Activated gamma-delta T cell treated with Interleukin-2 at 50 U/mL for 16 hours (primary cell): ENCODE results near the gene PHPT1.
"Not testable (repeated sequence)": the region's sequence is repeated elsewhere in the genome, so short reads cannot be mapped to it uniquely, and the experiment has no call there.

Source experiments
- DNase-seq: peaks from one replicate; pipeline ENCODE4 v3.0.0-alpha.2; 2020

PHPT1 gene

DNA sequence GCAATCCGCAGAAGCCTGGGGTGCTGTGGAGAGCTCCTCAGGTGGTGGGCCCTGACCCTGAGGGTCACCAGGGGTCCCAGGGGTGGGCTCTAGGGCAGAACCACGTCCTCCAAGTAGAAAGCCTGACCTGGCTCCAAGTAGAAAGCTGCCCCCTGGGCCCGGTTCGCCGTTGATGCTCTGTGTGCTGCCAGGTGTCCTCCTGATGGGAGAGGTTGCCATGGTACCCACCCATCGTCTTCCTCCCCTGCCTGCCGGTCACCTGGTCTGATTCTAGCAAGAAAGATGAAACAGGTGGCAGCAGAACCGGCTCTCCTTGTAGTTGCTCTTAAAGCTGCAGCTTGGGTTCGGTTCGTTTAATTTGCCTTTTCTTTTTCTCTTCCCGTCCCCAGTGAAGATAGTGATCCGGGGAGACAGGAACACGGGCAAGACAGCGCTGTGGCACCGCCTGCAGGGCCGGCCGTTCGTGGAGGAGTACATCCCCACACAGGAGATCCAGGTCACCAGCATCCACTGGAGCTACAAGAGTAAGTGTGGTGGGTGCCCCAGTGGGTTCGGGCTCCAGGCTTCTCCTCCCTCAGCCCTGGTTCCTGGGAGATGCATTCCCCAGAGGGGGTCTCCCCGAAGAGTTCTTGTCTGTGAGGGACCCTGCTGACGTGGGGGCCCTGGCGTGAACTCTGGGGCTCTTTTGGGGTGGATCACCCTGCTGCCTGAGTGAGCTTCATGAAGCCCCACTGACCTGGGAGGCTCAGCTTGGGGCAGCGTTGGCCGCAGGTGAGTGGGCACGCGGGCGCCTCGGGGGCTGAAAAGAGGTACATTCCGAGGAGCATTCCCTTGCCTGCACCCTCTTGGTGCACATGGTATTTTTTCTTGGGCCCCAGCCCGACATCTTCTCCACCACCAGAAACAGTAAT, 25.8 kb upstream of the PHPT1 start:
- no peak for DNase-seq

- DNase-seq, result no peak
These were observed 24.5 kb upstream of the PHPT1 start for GRCh38 chr9:136824496-136825225.

DNA sequence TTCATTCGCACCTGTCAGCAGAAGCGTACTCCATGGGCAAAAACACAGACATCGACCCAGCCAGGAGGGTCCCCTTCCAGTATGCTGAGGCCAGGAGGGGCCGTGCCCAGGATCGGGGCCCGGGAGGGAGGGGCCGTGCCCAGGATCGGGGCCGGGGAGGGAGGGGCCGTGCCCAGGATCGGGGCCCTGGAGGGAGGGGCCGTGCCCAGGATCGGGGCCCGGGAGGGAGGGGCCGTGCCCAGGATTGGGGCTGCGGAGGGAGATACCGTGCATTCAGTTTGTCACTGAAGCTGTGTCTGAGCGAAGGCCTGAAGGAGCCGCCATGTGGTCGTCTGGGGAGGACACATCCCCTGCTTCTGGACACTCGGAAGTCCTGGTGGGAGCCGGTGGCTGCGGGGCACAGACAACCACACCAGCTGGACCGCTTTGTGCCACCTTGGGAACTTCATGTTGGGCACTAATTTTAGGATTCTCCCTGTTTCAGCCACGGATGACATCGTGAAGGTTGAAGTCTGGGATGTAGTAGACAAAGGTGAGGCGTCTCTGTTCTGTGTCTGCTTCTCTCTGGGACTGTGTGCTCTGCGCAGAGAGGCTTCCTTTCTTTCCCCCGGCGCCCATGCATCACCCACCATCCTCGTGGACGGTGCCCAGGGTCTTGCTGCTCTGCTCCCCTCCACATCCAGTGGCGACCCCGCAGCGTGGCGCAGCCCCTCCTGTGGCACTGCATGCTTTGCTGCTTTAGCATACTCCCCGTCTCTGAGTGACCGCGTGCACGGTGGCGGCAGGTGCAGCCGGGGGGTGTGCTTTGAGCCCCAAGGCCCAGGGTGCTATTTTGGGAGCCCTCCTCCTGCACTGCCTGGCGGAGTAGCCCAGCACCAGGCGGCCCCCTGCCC, 23.7 kb upstream of the PHPT1 start:
- DNase-seq, result no peak

DNA sequence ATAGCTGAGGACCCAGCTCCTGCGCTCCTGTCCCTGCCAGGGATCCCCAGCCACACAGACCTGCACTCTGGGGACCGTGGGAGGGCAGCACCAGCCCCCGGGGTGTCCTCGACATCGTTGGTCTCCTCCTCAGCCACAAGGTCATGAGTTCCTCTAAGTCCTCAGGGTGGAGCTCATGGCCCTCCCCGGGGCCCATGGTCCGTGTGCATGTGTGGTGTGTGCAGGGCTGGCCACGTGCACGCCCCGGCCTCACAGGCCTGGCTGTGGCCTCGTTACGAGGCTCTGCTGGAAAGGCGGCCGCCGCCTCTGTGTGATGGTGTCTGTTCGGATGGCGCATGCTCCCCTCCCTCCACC, 23.0 kb upstream of the PHPT1 start:
- no peak for DNase-seq

DNA sequence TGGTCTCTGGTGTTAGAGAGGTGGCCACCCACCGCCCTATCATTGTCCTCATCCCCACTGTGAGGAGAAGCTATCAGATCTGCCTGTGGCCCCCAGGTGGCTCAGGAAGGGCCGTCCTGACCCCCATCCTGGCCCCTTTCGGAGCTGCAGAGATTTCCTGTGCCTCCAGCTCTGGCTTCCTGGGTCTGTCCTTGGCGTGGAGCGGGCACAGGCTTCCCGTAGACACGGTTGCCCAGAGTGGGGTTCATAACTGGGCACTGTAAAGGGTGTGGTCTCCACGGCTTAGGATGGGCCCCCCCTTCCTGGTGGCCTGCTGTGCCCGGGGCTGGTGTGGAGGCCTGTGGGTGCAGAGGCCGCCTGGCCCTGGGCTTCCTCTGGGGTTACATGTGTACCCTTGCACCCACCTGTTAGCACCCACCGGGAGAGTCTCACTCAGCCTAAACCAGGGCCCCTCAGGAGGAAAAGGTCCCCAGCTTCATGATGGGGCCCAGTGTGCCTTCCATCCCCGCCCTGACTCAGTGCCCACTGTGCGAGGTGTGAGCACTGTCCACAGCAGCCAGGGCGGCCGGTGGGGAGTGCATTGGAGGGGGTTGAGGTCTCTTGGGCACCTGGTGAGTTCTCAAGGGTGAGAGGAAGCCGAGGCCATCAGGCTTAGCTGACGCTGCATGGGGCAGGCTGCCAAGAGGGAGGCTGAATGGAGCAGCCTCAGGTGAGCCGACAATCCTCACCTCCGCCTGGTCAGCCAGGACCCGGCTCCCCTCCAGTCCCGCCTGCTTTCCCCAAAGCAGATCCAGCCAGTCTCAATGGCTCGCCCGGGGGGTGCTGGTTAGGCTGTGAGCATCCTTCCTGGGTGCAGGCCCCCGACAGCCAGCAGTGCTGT, 22.3 kb upstream of the PHPT1 start:
- no peak for DNase-seq

- DNase-seq, result no peak
These were observed 21.3 kb upstream of the PHPT1 start for GRCh38 chr9:136827794-136828473.

GRCh38 chr9:136828474-136829140, 20.6 kb upstream of the PHPT1 start:
- DNase-seq, result no peak

GRCh38 chr9:136829412-136829811, 19.8 kb upstream of the PHPT1 start:
- no peak for DNase-seq

DNA sequence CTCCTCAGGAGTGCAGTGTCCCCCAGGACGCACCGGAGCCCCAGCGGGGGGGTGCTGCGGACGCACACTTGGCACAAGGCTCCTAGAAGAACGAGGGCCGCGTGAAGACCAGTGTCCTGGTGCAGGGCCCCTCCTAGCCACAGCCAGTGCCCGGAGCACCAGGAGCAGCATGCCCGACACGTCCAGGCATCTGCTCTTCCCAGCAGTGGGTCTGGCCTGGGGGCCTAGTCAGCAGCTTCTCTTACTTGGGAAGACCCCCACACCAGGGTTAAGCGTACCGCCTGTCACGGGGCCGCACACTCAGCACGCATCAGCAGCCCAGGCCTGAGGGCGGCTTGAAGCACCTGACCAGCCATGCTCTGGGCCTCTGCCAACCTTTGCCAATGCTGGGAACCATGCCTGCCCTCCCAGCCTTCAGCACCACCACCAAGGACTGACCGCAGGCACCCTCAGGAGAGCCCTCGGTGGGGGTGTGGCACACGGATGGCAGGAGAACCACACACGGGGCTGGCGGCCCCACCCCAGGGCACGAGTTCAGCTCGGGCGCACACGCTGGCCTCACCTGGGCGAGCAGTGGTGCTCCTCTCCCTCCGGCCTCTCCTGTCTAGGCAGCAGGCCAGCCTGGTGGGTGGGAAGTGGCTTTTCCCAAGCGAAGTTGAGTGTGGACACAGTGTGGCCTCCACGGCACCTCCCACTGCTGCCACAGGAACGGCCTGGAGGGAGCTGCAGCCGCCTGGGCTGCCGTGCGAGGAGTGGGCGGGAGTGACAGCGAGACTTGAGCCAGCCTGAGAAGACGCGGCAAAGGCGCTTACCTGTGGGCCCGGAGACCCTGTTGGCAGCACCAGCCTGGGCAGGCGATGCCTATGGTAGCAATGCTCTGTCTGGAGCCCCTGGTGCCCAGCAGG, 19.0 kb upstream of the PHPT1 start:
- DNase-seq, result no peak

DNA sequence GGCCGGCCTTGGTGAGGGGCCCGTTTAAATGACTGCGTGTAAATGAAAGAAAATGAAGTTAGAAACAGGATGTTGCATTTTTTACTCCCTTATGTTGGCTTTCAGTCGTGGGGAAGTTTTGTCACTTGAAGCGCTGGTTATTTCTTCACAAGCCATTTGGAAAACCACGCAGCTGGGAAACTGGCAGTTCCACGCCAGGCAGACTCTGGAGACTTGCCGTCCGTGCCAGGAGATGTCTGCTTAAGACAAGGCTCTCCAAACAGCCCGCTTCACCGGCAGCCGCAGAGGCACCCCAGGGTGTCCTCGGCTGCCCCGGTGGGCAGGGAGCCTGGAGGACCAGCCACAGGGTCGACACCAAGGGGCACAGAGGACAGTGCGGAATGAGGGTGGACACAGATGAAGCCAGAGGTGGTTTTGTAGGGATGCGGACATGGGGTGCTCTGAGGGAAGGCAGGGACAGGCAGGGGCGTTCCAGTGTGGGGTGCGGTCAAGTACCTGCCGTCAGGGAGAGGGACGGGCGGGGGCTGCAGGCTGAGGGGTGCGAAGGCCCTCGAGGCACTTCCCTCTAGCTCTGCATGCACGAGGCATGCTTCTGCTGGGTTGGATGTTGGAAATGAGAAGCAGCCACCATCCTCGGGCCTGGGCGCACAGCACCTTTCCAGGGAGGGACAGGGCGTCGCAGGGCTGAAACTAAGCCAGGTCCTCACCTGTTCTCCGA, 18.0 kb upstream of the PHPT1 start:
- no peak for DNase-seq

DNA sequence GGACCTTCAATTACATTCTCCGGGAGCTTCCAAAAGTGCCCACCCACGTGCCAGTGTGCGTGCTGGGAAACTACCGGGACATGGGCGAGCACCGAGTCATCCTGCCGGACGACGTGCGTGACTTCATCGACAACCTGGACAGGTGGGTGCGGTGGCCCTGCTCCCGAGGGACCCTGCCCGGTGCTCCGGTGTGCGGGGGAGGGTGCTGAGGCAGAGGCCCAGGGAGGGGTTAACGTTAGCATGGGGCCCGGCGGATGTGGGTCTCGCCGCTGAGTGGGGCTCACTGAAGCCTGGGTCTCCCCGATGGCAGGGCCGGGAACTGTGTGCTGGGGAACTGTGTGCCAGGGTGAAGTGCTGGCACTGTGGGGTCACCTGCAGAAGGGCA, 17.5 kb upstream of the PHPT1 start:
- no peak for DNase-seq

DNA sequence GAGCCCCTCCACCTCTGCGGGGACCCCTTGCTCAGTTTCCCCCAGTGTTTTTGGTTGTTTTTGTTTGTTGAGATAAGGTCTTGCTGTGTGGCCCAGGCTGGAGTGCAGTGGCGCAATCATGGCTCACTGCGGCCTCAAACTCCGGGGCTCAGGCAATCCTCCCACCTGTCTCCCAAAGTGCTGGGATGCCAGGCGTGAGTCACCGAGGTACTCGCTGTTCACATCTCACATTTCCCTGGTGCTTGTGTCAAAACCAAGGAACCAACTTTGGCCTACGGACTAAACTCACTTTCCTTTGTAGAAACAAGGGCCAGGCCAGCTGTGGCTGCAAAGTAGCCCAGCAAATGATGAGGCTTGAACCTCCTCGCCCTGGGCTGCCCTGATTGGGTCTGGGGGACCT, 16.6 kb upstream of the PHPT1 start:
- no peak for DNase-seq

DNA sequence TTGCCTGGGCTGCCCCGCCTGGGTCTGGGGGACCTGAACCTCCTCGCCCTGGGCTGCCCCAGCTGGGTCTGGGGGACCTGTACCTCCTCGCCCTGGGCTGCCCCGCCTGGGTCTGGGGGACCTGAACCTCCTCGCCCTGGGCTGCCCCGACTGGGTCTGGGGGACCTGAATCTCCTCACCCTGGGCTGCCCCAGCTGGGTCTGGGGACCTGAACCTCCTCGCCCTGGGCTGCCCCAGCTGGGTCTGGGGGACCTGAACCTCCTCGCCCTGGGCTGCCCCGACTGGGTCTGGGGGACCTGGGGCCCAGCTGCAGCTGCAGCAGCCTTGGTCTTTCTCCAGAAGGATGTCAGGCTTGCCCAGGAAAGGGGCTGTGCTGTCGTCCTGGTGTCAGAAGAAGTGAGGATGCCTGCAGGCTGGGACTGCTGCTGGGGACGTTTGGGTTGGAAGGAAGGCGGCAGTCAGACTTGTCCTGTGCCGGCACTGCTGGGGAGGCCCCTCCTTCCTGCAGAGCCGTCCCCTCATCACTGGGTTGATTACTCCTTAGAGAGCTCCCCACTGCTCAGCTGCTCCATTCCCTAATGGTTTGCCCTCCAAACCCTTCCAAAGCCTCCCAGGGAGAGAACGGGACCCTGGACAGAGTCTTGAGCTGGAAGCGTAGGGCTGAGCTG, 15.7 kb upstream of the PHPT1 start:
- not testable (repeated sequence) for DNase-seq

GRCh38 chr9:136835162-136835931, 13.9 kb upstream of the PHPT1 start:
- DNase-seq, result no peak

DNA sequence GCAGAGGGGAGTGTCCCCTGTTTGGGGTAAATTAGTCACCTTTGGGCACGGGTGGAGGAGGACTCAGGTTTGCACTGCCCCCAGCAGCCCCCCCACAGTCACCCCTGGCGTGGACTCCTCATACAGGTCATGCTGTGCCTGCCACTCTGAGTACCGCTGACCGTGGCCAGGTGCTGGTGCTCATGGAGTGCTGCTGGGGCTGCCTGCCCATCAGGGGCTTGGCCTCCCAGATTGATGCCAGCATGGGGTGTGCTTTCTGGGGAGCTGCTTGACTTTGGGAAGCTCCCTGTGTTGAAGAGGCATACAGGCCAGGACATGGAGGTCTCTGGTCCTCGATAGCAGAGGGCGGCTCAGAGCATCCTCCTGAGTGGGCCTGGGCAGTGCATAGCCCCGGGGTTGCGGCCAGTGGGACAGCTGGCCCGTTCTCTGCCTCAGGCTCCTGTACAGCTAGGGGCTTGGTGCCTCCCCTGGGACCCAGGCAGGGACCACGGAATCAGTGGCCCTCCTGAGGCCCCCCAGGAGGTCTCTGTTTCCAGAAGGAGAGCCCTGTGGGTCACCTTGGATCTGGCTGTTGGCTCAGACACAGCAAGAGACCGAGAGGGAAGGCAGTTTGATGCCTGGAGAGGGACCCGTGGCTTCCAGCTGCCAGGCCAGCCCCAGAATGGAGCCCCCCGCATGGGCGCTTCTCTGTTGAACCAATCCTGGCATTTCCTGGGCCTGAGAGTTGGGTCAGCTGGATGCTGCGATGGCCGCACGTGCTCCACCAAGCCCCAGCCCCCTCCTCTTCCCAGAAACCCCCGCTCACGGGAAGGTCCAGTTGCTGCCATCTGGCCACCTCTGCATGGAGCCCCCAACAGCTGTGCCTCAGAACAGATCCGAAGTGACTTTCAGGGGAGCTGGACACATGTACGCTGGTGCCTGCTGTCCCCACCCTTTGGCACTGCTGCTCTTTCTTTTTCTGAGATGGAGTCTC, 13.0 kb upstream of the PHPT1 start:
- DNase-seq, result no peak

DNA sequence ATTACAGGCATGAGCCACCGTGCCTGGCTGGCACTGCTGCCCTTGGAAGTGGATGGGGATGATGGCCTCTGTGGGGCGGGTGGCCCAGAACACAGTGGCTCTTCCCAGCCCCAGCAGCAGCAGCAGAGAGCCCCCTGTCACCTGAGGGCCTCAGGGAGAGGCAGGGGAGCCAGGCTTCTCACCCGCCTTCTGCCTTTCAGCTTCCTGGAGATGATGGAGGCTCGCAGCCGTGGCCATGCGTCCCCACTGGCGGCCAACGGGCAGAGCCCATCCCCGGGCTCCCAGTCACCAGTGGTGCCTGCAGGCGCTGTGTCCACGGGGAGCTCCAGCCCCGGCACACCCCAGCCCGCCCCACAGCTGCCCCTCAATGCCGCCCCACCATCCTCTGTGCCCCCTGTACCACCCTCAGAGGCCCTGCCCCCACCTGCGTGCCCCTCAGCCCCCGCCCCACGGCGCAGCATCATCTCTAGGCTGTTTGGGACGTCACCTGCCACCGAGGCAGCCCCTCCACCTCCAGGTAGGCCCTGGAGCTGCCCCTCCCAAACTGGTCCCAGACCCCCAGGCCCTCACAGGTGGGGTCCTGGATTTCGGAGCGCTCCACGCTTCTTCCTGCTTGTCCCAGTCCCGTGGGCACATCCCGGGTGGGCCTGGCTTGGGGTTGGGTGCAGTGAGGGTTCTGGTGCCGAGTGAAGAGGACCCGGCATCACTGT, 11.9 kb upstream of the PHPT1 start:
- DNase-seq, result no peak
